NCI-H345 treated with DMSO at 0.1 percent for 48 hours (cell line): ENCODE measurements around the gene CCDC88B.
"Not testable (repeated sequence)": the region's sequence is repeated elsewhere in the genome, so short reads cannot be mapped to it uniquely, and the experiment has no call there.

ENCODE experiments used
- DNase-seq: peaks from one replicate; lab custom pipeline; 2025; ENCODE audit not compliant: unreplicated experiment; lab: John Stamatoyannopoulos, UW

CCDC88B gene

GRCh38 chr11:64320556-64320955, 19.4 kb upstream of the CCDC88B start:
- no peak for DNase-seq

GRCh38 chr11:64321026-64321425, 19.0 kb upstream of the CCDC88B start:
- DNase-seq = no peak

DNA sequence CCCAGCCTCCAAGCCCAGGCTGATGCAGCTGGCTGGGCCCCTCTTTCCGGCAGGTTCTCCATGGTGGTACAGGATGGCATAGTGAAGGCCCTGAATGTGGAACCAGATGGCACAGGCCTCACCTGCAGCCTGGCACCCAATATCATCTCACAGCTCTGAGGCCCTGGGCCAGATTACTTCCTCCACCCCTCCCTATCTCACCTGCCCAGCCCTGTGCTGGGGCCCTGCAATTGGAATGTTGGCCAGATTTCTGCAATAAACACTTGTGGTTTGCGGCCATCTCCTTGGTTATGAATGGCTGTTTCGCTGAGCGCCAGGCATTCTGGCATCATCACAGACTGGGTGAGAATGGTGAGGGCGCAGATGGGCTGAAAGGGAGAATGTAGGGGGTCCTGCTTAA, 18.5 kb upstream of the CCDC88B start:
- DNase-seq = no peak

DNA sequence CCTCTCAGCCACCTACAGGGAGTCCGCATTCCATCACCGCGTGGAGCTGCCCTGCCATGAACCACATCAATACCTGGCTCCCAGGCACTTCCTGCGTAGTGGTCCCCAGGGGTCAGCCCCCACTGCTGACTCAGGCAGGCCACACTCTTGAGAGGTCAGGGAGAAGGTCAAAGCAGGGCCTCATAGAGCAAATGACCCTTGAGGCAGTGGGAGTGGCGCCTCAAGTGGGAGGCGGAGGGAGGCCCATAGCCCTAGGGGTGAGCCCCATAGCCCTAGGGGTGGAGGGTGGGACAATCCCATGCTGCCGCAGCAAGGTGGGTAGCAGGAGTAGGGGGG, 17.1 kb upstream of the CCDC88B start:
- no peak for DNase-seq

- no peak for DNase-seq
Observed at GRCh38 chr11:64323373-64323772, 16.6 kb upstream of the CCDC88B start.

- DNase-seq = not testable (repeated sequence)
Observed at GRCh38 chr11:64323984-64324383, 16.0 kb upstream of the CCDC88B start.

GRCh38 chr11:64324692-64325469, 15.1 kb upstream of the CCDC88B start:
- DNase-seq = no peak

- no peak for DNase-seq
Observed at GRCh38 chr11:64327375-64327774, 12.6 kb upstream of the CCDC88B start.

GRCh38 chr11:64327993-64328392, 12.0 kb upstream of the CCDC88B start:
- DNase-seq = no peak

DNA sequence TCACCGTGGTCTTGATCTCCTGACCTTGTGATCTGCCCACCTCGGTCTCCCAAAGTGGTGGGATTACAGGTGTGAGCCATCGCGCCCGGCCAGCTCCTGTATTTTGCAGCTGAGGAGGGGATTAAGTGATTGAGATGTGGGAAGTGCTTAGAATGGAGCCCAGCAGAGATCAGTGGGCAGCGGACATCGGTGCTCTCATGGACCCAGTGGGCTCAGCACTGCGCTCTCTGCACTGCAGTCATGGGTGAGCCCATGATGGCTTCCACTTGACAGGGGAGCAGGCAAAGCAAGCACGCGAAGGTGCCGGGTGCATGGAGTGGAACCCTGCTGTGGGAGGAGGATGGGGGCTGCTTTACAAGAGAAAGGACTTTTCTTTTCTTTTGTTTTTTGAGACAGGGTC, 9.1 kb upstream of the CCDC88B start:
- no peak for DNase-seq

DNA sequence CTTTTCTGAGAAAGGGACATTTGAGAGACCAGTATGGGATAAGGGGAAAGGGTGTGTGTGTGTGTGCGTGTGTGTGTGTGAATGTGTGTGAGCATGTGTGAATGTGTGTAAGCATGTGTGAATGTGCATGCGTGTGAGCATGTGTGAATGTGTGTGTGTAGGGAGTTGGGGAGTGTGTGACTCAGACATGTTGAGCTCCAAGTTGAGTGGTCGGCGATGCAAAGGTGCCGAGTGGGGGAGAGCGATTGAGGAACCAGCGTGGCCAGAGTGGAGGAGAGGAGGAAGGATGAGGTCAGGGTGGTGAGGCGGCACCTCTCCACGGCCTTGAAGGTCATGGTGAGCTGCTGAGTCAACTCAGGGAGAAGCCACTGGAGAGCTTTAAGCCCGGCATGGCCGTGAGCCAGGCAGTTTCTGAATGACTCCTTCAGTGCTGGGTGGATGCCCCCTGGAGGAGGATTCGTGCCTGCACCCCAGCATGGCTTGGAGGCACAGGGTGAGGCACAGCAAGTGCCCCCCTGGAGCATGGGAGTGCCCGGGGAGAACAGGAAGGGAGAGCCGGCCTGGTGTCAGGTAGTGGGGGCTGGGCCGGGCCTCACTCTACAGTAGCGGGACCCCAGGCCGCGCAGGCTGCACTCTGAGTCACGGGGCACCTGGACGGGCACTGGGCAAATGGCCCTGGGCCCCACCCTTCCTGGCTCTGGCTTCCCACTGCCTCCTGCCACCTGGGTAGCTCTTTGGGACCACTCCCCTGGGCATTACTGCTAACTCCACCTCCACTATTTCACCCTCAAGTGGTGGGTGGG, 8.2 kb upstream of the CCDC88B start:
- DNase-seq = peak; percentile 15

- no peak for DNase-seq
Observed at GRCh38 chr11:64333556-64333955, 6.4 kb upstream of the CCDC88B start.

GRCh38 chr11:64334764-64335735, 5.0 kb upstream of the CCDC88B start:
- DNase-seq = peak; percentile 70

GRCh38 chr11:64337538-64338249, 2.3 kb upstream of the CCDC88B start:
- DNase-seq = no peak

GRCh38 chr11:64338716-64339115, 1.3 kb upstream of the CCDC88B start:
- DNase-seq = no peak

- no peak for DNase-seq
Observed at GRCh38 chr11:64339286-64339685, 718 bp upstream of the CCDC88B start.

DNA sequence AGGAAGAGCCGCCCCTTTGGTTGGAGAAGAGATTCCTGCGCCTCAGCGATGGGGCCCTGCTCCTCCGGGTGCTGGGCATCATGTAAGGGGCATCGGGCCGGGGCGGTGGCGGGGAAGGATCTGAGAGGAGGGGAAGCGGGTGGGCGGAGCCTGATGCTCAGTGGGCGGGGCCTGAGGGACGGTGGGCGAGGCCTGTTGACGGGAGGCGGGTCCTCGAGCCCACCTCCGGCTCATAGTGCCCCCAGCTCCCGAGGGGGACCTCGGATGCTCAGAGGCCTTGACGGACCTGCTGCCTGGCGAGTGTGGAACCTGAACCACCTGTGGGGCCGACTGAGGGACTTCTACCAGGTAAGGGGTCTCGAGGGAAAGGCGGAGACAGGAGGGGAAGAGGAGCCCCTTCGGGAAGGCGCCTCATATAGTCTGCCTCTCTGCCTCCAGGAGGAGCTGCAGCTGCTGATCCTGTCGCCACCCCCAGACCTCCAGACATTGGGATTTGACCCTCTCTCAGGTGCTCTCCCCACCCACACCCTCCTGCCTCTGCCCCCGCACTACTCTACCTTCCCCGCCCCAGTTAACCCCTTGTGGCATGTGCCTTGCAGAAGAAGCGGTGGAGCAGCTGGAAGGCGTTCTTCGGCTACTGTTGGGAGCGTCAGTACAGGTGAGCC, 799 bp downstream of the CCDC88B start:
- no peak for DNase-seq

DNA sequence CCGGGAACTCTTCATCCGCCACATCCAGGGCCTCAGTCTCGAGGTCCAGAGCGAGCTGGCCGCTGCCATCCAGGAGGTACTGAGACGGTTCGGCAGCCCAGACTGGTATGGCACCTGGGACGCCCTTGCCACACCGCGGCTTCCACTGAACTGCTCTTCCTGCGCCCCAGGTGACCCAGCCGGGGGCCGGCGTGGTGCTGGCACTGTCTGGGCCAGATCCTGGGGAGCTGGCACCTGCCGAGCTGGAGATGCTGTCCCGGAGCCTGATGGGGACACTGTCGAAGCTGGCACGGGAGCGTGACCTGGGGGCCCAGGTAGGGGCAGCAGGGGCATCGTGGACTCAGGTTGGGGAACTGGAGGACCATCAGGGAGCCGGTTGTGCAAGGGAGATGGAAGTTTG, 1.4 kb downstream of the CCDC88B start:
- no peak for DNase-seq

DNA sequence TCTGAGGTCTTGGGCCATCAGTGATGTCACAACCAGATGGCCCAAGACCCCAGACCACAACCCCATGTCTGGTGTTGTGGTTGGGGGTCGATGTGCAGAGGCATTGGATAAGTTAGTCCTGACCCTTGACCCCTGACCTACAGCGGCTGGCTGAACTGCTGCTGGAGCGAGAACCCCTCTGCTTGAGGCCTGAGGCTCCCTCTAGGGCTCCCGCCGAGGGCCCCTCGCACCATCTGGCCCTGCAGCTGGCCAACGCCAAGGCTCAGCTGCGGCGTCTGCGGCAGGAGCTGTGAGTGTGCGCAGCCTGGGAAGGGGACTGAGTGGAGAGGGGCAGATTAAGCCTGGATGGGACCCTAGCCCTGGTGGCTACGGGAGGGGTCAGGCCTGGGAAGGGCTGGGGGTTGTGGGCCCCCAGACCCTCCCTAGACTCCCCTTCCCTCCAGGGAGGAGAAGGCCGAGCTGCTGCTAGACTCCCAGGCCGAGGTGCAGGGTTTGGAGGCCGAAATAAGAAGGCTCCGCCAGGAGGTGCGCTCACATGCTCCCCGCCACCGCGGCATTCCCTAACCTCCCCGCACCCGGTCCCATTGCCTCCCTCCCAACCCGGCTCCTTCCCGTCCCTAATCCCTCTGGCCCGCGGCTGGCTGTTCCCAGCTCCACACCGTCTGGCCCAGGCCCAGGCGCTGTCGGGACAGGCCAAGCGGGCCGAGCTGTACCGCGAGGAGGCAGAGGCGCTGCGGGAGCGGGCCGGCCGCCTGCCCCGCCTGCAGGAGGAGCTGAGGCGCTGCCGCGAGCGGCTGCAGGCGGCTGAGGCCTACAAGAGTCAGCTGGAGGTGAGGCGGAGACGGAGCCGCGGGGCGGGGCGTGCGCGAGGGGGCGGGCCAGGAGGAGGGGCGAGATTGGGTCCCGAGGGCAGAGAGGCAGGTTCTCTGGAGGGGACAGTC, 2.1 kb downstream of the CCDC88B start:
- DNase-seq = peak; percentile 45
